Measurements from ENCODE around the gene ARNT2. TPM values are rescaled to one million over a fixed set of nuclear protein-coding genes. Genes with fewer than 3 reads are reported as not detected.

The ARNT2 gene
- under 0.01 and 0.76 TPM in 2 replicates for total RNA-seq

GRCh38 chr15:80404057-80404760 lies at the start of gene ARNT2:
Gene ARNT2 (plus strand): TSS chr15:80404382. CDS start chr15:80404516, 134 bp downstream.

Other genes with a start within 250 kb of the ARNT2 start
- not detected in 2 replicates for gene CTXND1, start 152.2 kb upstream of the ARNT2 start, total RNA-seq

Measured in vein endothelial cell (primary cell).